ENCODE data around the gene LRTM1.

Gene LRTM1

GRCh38 chr3:54888162-54888561 lies 39.7 kb downstream of the LRTM1 start:
- Histone ChIP-seq H3K79me2 (ENCODE audit: low read length) (no peaks in the 10 kb centered on the region), H2AFZ (ENCODE audit: low read depth, low read length) (no peak overlapping the region), H3K9ac (ENCODE audit: low read length) (no peak overlapping the region), H3K4me1 (ENCODE audit: low read length) (no peaks in the 10 kb centered on the region), H3K4me3 (ENCODE audit: low read length) (no peak overlapping the region), H3K9me3 (ENCODE audit: insufficient read depth, low read length) (no peaks in the 10 kb centered on the region), H3K4me2 (ENCODE audit: low read length) (no peak overlapping the region), H3K36me3 (replicated peaks; ENCODE audit: low read depth, low read length) (no peaks in the 10 kb centered on the region), H4K20me1 (ENCODE audit: insufficient read depth, low read length) (no peaks in the 10 kb centered on the region), H3K27ac (ENCODE audit: low read length) (no peak overlapping the region), H3K27me3 (ENCODE audit: low read depth, low read length) (no peaks in the 10 kb centered on the region)
- TF ChIP-seq CTCF (IDR thresholded peaks at IDR 0.05; ENCODE audit: low read depth, low read length) (no peak), EZH2phosphoT487 (IDR thresholded peaks at IDR 0.05; ENCODE audit: low read depth) (no peak)

GRCh38 chr3:54882129-54882833 lies 45.6 kb downstream of the LRTM1 start:
- no peak overlapping the region for H3K27ac ChIP-seq (ENCODE audit: low read length)
- TF ChIP-seq EZH2phosphoT487 (IDR thresholded peaks at IDR 0.05; ENCODE audit: low read depth) = no peak
- TF ChIP-seq CTCF (IDR thresholded peaks at IDR 0.05; ENCODE audit: low read depth, low read length) = no peak
- no peaks in the 10 kb centered on the region for H3K9me3 ChIP-seq (ENCODE audit: insufficient read depth, low read length)
- no peak overlapping the region for H2AFZ ChIP-seq (ENCODE audit: low read depth, low read length)
- H3K79me2 ChIP-seq (ENCODE audit: low read length) = no peaks in the 10 kb centered on the region
- no peak overlapping the region for H3K4me3 ChIP-seq (ENCODE audit: low read length)
- H3K27me3 ChIP-seq (ENCODE audit: low read depth, low read length) = peaks cover 8% of the 10 kb centered on the region; the same call in 1 of the 2 replicates
- H4K20me1 ChIP-seq (ENCODE audit: insufficient read depth, low read length) = no peaks in the 10 kb centered on the region
- H3K9ac ChIP-seq (ENCODE audit: low read length) = no peak overlapping the region
- no peaks in the 10 kb centered on the region for H3K4me1 ChIP-seq (ENCODE audit: low read length)
- H3K4me2 ChIP-seq (ENCODE audit: low read length) = no peak overlapping the region
- H3K36me3 ChIP-seq (replicated peaks; ENCODE audit: low read depth, low read length) = no peaks in the 10 kb centered on the region

- Histone ChIP-seq H4K20me1 (ENCODE audit: insufficient read depth, low read length) (no peaks in the 10 kb centered on the region), H3K79me2 (ENCODE audit: low read length) (no peaks in the 10 kb centered on the region), H3K36me3 (replicated peaks; ENCODE audit: low read depth, low read length) (no peaks in the 10 kb centered on the region), H3K4me1 (ENCODE audit: low read length) (no peaks in the 10 kb centered on the region), H3K9ac (ENCODE audit: low read length) (no peak overlapping the region), H3K27me3 (ENCODE audit: low read depth, low read length) (peaks cover 17% of the 10 kb centered on the region; the same call in 1 of the 2 replicates), H3K27ac (ENCODE audit: low read length) (no peak overlapping the region), H2AFZ (ENCODE audit: low read depth, low read length) (no peak overlapping the region), H3K4me2 (ENCODE audit: low read length) (no peak overlapping the region), H3K9me3 (ENCODE audit: insufficient read depth, low read length) (no peaks in the 10 kb centered on the region), H3K4me3 (ENCODE audit: low read length) (no peak overlapping the region)
- TF ChIP-seq CTCF (IDR thresholded peaks at IDR 0.05; ENCODE audit: low read depth, low read length) (no peak), EZH2phosphoT487 (IDR thresholded peaks at IDR 0.05; ENCODE audit: low read depth) (no peak)
These were observed 49.7 kb downstream of the LRTM1 start for GRCh38 chr3:54878145-54878544.

GRCh38 chr3:54877730-54878129 lies 50.1 kb downstream of the LRTM1 start:
- Histone ChIP-seq H3K36me3 (replicated peaks; ENCODE audit: low read depth, low read length) (no peaks in the 10 kb centered on the region), H3K4me2 (ENCODE audit: low read length) (no peak overlapping the region), H3K4me1 (ENCODE audit: low read length) (no peaks in the 10 kb centered on the region), H3K4me3 (ENCODE audit: low read length) (no peak overlapping the region), H3K27me3 (ENCODE audit: low read depth, low read length) (peaks cover 18% of the 10 kb centered on the region; the same call in 1 of the 2 replicates), H4K20me1 (ENCODE audit: insufficient read depth, low read length) (no peaks in the 10 kb centered on the region), H3K79me2 (ENCODE audit: low read length) (no peaks in the 10 kb centered on the region), H3K9ac (ENCODE audit: low read length) (no peak overlapping the region), H3K9me3 (ENCODE audit: insufficient read depth, low read length) (no peaks in the 10 kb centered on the region), H2AFZ (ENCODE audit: low read depth, low read length) (no peak overlapping the region), H3K27ac (ENCODE audit: low read length) (no peak overlapping the region)
- TF ChIP-seq CTCF (IDR thresholded peaks at IDR 0.05; ENCODE audit: low read depth, low read length) = no peak
- no peak for TF ChIP-seq EZH2phosphoT487 (IDR thresholded peaks at IDR 0.05; ENCODE audit: low read depth)

All from OCI-LY3 (cell line).